ENCODE results near the gene SEC14L5.
"Not testable (repeated sequence)": the region's sequence is repeated elsewhere in the genome, so short reads cannot be mapped to it uniquely, and the experiment has no call there.

Gene SEC14L5

GRCh38 chr16:4954714-4955113 lies 3.4 kb upstream of the SEC14L5 start:
- DNase-seq, result no peak

DNA sequence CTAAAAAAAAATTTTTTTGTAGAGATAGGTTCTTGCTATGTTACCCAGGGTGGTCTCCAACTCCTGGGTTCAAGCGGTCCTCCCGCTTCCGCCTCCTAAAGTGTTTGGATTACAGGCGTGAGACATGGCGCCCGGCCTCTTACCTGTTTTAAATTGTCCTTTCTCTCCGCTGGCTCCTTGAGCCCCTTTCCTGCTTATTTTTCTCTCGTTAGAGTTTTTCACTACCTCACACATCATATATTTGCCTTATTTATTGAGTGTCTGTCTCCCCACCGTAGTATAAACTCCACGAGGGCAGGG lies 760 bp upstream of the SEC14L5 start:
- DNase-seq, result no peak

GRCh38 chr16:4958510-4959438 lies 644 bp downstream of the SEC14L5 start:
- no peak for DNase-seq

DNA sequence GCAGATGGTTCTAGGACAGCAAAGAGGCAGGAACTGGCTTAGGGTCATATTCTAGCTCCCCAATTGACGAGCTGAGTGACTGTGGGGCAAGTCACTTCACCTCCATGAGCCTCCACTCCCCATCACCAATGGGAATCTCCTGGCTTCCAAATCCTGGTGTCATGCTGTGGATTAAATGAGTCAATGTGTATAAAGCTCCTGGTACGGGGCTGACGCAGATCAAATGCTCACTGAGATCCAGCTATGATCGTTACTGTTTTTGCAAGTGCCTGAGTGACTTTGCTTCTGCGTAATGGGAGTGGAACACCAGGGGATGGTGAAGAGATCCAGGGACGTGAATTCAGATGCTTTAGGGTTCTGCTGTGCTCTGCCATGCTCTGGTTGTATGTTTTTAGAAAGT lies 2.4 kb downstream of the SEC14L5 start:
- no peak for DNase-seq

- DNase-seq, result no peak
These were observed 4.6 kb downstream of the SEC14L5 start for GRCh38 chr16:4962716-4963115.

GRCh38 chr16:4963527-4963926 lies 5.4 kb downstream of the SEC14L5 start:
- DNase-seq, result not testable (repeated sequence)

DNA sequence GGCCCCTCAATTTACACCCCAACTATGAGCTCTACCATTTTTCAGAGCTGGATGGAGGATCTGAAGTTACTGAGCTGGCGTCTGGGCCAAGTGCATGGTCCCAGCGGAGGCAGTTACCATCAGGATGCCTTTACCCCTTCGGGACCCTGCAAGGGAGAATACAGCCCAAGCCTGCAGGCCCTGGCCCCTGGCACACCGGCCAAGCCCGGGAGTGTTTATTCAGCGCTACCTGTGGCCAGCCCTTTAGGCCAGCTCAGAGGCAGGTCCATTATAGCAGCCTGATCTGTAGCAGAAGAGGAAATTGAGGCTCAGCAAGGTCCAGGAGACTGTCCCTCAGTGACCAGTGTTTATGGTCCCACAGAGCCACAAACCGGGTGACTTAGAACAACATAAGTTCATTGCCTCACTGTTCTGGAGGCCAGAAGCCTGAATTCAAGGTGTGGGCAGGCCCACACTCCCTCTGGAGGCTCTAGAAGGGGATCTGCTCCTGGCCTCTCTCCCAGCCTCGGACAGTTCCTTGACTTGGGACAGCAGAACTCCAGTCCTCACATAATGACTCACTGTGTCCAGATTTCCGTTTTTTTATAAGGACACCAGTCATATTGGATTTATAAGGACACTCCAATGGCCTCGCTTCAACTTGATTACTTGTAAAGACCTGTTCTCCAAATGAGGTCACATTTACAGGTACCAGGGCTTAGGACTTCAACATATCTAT lies 8.8 kb downstream of the SEC14L5 start:
- no peak for DNase-seq

DNA sequence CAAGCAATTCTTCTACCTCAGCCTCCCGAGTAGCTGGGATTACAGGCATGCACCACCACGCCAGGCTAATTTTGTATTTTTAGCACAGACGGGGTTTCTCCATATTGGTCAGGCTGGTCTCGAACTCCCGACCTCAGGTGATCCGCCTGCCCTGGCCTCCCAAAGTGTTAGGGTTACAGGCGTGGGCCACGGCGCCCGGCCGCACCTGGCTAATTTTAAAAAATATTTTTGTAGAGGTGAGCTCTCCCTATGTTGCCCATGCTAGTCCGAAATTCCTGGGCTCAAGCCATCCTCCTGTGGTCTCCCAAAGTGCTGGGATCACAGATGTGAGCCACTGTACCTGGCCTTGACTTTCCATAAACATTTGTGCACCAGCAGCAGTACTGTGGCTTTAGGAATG lies 10.1 kb downstream of the SEC14L5 start:
- DNase-seq, result not testable (repeated sequence)

DNA sequence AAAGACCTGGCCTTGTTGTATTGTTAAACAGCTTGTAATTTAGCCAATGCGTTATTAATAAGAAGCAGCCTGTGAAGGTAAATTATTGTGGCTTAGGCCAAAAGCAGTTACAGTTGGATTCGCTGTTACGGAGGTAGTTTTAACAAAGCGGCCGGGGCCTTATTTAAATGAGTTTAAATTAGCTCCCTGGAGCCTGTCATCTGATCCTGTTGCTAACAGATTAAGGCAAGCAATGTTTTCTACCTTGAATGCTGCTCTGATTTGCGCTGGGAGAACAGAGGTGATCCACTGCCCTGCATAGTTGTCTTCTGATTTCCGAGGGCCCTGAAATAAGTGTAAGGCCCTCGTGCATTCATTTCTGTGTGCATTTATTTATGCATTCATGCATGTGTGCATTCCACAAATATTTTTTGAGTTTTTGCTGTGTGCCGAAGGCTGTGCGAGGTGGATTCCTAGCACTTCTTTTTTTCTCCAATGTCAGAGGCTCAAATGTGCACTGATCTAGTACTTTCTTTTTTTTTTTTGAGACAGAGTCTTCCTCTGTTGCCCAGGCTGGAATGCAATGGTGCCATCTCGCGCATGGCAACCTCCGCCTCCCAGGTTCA lies 10.9 kb downstream of the SEC14L5 start:
- no peak for DNase-seq

DNA sequence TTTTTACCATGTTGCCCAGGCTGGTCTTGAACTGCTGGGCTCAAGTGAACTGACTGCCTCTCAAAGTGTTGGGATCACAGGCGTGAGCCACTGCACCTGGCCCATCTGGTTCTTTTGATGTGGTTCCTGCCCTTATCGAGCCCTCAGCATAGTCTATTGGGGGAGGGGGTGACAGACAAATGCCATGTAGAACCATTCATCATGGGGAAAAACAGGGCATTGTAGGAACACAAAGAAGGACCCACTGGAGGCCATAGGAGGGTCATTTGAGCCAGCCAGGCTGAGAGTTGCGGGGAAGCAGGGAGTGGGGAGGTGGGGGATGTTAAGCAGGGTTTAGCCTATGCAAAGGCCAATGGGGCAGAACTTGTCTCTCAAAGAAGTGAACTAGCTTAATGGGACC lies 11.9 kb downstream of the SEC14L5 start:
- DNase-seq, result no peak

DNA sequence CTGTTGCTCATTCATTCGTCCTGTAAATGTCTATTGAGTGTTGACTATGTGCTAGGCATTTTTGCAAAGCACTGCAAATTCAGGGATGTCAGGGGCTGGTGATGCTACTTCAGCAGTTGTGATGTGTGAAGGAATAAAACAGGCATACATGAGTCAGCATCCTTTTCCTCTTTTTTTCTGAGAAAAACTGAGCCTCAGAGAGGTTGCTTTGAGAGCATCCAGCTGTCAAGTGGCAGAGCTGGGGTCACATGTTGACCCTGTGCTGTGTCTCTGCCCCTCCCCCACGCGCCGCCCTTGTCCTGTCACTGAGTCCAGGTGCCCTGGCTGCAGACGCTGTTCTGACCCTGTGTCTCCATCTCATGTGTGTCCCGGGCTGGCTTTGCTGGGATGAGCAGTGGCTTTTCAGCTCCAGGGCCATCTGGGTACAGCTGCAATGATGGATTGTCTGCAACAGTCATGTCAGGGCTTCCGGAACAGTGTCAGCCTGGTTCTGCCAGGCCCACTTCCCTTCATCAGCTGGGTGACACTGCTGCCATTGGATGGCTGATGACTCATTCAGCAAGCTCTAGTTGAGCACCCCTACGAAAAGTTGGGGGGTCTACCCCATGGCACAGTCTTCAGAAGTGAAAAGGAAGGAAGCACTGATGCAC lies 14.9 kb downstream of the SEC14L5 start:
- no peak for DNase-seq

- DNase-seq, result no peak
These were observed 17.9 kb downstream of the SEC14L5 start for GRCh38 chr16:4976079-4976478.

DNA sequence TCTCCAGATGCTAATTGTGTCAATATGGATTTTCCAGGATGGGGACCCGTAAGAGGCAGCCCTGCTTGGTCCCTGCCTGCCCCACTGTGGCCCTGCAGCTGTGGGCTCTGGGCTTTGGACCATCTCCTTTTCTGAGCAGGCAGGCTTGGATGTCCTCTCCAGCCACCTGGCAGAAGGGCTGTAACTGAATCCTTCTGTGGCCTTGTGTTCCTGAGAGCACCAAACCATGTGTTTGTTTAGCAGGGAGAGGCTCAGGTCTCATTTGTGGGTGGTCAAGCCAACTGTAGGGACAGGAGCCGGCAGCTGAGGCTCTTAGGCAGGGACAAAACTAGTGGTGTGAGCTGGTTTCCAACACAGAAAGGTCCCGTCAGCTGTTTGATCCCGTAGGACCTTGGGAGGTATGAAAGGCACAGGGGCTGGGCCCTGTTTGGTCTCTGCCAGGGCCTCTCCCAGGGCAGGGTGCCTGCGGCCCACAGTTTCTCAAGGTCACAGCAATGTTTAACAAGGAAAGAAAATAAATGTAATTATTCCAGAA lies 18.5 kb downstream of the SEC14L5 start:
- no peak for DNase-seq

DNA sequence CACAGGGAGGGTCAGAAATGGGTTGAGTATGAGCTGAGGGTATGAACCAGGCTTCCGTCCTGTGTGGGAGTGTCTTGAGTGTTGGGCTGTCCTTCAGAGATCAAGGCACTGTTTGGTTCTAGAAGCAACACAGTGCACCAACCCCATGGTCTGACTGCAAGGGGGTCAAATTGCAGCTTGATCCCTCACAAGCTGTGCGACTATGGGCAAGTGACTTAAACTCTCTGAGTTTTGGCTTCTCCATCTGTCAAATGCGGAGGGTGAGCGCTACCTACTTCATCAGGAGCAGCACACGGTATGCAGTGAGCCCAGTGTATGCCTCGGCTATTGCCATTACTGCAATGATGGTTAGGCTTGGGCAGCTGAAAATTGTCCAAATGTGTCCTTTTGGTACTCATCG lies 21.0 kb downstream of the SEC14L5 start:
- DNase-seq, result no peak

GRCh38 chr16:4979736-4980660 lies 21.9 kb downstream of the SEC14L5 start:
- DNase-seq, result no peak

GRCh38 chr16:4980691-4981090 lies 22.6 kb downstream of the SEC14L5 start:
- no peak for DNase-seq

DNA sequence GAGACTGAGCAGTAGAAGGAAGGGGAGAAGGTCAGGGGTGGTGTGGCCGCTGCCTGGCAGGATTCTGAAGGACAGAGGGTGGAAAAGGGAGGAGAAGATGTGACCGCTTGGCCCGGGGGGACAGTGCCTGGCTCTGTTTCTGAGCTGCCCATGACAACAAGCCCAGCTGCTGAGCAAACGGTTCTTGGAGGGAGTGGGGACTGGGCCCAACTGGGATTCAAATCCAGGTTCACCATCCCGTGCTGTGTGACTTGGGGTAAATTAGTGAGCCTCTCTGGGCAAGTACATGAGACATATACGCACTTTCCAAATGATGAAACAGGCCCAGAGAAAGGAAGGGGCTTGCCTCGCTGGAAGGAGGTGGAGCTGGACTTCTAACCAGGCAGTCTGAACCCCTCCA lies 23.3 kb downstream of the SEC14L5 start:
- no peak for DNase-seq

DNA sequence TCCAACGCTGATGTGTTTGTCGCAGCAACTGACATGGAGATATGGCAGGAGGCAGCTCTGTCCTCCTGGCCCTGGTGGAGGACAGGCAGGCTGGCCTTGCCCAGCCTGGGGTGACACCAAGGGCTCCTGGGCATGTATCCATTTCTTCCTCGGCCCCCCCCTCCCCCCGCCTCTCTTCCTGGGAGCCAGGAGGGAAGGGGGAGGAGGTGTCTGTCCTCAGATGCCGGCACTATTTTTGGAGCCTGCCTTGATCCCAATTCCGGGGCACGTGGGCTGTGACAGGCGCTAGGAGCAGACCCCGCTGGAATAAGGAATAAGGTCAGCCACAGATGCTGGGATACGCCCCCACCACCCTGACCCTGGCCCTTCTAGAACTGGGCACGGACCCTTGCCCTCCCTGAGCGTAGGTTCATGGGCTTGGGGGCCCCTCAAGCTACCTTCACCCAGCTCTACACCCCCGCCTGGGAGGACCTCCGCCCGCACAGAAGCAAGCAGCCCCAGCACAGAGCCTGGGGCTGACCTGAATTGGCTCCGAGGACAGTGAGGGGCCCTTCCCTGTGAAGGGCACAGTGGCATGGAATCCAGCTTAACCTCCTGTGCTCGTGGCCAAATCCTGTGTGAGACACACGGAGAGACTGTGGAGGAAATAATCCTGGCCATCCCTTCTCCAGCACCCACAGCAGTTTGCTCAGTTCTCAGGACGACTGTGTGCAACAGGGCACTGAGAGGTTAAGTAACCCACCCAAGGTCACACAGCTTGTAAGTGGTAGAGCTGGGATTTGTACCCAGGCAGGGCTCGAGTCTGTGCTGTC lies 24.1 kb downstream of the SEC14L5 start:
- DNase-seq, result no peak

DNA sequence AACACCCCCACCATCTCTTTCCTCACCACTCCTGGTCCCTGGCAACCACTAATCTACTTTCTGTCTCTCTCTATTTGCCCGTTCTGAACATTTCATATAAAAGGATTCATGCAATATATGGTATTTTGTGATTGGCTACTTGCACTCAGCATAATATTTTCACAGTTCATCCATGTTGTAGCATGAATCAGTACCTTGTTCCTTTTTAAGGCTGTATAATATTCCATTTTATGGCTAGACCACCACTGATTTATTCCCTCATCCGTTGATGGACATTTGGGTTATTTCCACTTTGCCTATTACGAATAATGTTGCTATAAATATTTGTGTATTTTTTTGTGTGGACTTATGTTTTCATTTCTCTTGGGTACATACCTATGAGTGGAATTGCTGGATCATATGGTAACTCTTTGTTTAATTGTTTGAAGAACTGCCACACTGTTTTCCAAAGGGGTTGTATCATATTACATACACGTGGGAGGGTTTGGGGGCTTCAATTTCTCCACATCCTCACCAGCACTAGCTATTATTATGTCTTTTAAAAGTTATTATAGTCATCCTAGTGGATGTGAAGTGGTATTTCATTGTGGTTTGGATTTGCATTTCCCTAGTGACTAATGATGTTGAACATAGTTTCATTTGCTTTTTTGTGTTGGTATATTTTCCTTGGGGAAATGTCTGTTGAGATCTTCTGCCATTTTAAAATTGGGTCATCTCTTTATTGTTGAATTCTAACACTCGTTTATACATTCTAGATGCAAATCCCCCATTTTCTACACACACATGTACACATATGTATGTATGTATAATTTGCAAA lies 26.3 kb downstream of the SEC14L5 start:
- DNase-seq, result no peak

DNA sequence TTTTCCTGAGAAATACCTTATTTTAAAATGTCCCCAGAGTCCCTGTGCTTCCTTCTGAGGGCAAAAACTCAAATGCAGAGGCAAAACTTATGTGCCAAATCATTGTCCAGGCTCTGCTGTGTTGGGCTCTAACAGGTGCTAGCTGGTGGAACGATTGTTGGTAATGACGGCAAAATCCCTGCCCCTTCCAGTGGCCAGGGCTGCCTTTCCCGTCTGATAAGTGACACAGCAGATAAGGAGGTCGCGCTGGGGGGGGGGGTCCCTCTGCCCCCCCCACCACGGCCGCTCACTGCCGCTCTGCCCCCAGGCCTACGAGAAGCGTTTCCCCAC lies 29.1 kb downstream of the SEC14L5 start:
- DNase-seq, result no peak
